HepG2 (cell line): ENCODE measurements around the gene ENDOU.

Experiments used
- JUNB ChIP-seq: sonication (generic); formaldehyde crosslinking; IDR thresholded peaks from 2 replicates; pipeline ENCODE4 v1.8.0; 2022; ENCODE audit warnings: missing genetic modification reagents, mild to moderate bottlenecking, borderline replicate concordance
- POLR2AphosphoS5 ChIP-seq: IDR thresholded peaks from 2 replicates; pipeline ENCODE4 v1.6.1; 2012; ENCODE audit warnings: low read depth, low read length
- PRDM4 ChIP-seq: sonication (generic); formaldehyde crosslinking; IDR thresholded peaks from 2 replicates; pipeline ENCODE4 v1.9.0; 2021; ENCODE audit warnings: missing genetic modification reagents, borderline replicate concordance

GRCh38 chr12:47755655-47756562 is 30.6 kb upstream of the ENDOU start:
- TF ChIP-seq PRDM4 (no peak), JUNB (CRISPR knock-in tag) (no peak), POLR2AphosphoS5 (no peak)
